Uterus (tissue), 4 donors: Measurements from ENCODE around the gene KRT85. TPM values are rescaled to one million over a fixed set of nuclear protein-coding genes. Genes with fewer than 3 reads are reported as not detected.

ENCODE experiments used
- DNase-seq, 2 donors: peaks; one replicate each; pipeline ENCODE4 v3.0.0-alpha.2; 2019 to 2020
- H3K27ac ChIP-seq, 2 donors: fragments of 200-600 bp; sonication (generic); 1 replicate in 1 of 2; 2 replicates in 1 of 2; pipeline ENCODE4 v1.5.1; 2016 to 2018
- H3K27me3 ChIP-seq, 2 donors: fragments of 200-600 bp; sonication (generic); one replicate each; pipeline ENCODE4 v1.5.1; 2018 to 2019; ENCODE audit warnings: control low read depth in 1 of 2
- H3K36me3 ChIP-seq, 2 donors: fragments of 200-600 bp; sonication (generic); one replicate each; pipeline ENCODE4 v1.5.1; 2019; ENCODE audit warnings: control low read depth in 1 of 2
- H3K4me1 ChIP-seq, 2 donors: fragments of 200-600 bp; sonication (generic); one replicate each; pipeline ENCODE4 v1.5.1; 2018 to 2019; ENCODE audit warnings: control low read depth in 1 of 2
- H3K4me3 ChIP-seq, 2 donors: fragments of 200-600 bp; sonication (generic); 1 replicate in 1 of 2; 2 replicates in 1 of 2; pipeline ENCODE4 v1.5.1; 2018 to 2019; ENCODE audit warnings: mild to moderate bottlenecking in 1 of 2
- H3K9me3 ChIP-seq, 2 donors: fragments of 200-600 bp; sonication (generic); one replicate each; pipeline ENCODE4 v1.5.1; 2019; ENCODE audit warnings: control low read depth in 1 of 2
- CTCF ChIP-seq, 4 experiments: fragments of 200-600 bp in 2 of 4; fragments of 450-650 bp in 2 of 4; sonication (generic) in 2 of 4; IDR thresholded peaks; one replicate each; pipeline ENCODE4 v1.5.1; 2016 to 2019; ENCODE audit warnings: antibody characterized with exemption in 4 of 4, mild to moderate bottlenecking in 2 of 4, moderate library complexity in 1 of 4
- POLR2A ChIP-seq, 2 donors: fragments of 450-650 bp; IDR thresholded peaks; one replicate each; pipeline ENCODE4 v1.6.1; 2016; ENCODE audit warnings: antibody characterized with exemption in 2 of 2, mild to moderate bottlenecking in 1 of 2, moderate library complexity in 1 of 2
- intact Hi-C: fragments of 100-400 bp; cut with DNase I; formaldehyde crosslinking; loops from one replicate; pipeline ENCODE4 v1.15.1; 2023; ENCODE audit warnings: low total_unique reads
- total RNA-seq, 4 donors: library from RNA; depleted of rRNA in 3 of 4; stranded (reverse); fragments of >200 nt in 3 of 4; gene quantifications; one replicate each; pipeline versions ENCODE4 v1.1.0 to v1.2.4, GENCODE V29; 2014 to 2023
- donor health status: DM: yes; HTN: yes; CAD: no.

KRT85 gene
- total RNA-seq, 4 donors from 2014 or later = 0.76 TPM; not detected in 3

GRCh38 chr12:52343550-52343949 lies 23.7 kb downstream of the KRT85 start:
- intact Hi-C loops = no loop called here
- no peak overlapping the region for H3K27ac ChIP-seq
- H3K9me3 ChIP-seq = no peaks in the 10 kb centered on the region
- no peaks in the 10 kb centered on the region for H3K4me1 ChIP-seq
- no peaks in the 10 kb centered on the region for H3K27me3 ChIP-seq
- H3K4me3 ChIP-seq = no peak overlapping the region
- TF ChIP-seq POLR2A (IDR thresholded peaks at IDR 0.05) (no peak), CTCF (IDR thresholded peaks at IDR 0.05) (no peak)
- H3K36me3 ChIP-seq = no peaks in the 10 kb centered on the region
- DNase-seq = no peak

GRCh38 chr12:52342781-52343490 lies 24.3 kb downstream of the KRT85 start:
- intact Hi-C loops = no loop called here

GRCh38 chr12:52341066-52341580 lies 26.2 kb downstream of the KRT85 start:
- no peak for TF ChIP-seq CTCF (IDR thresholded peaks at IDR 0.05)
- TF ChIP-seq POLR2A (IDR thresholded peaks at IDR 0.05) = no peak
- intact Hi-C loops = no loop called here
- H3K9me3 ChIP-seq = no peaks in the 10 kb centered on the region
- no peak for DNase-seq
- H3K4me3 ChIP-seq = no peak overlapping the region
- H3K4me1 ChIP-seq = no peaks in the 10 kb centered on the region
- no peak overlapping the region for H3K27ac ChIP-seq
- H3K36me3 ChIP-seq = no peaks in the 10 kb centered on the region
- H3K27me3 ChIP-seq = no peaks in the 10 kb centered on the region

More at GRCh38 chr12:52342781-52343490, 24.3 kb downstream of the KRT85 start:
- Histone ChIP-seq H3K9me3 (no peaks in the 10 kb centered on the region), H3K4me3 (no peak overlapping the region), H3K27me3 (no peaks in the 10 kb centered on the region), H3K36me3 (no peaks in the 10 kb centered on the region), H3K27ac (no peak overlapping the region), H3K4me1 (no peaks in the 10 kb centered on the region)
- TF ChIP-seq POLR2A (IDR thresholded peaks at IDR 0.05) (no peak), CTCF (IDR thresholded peaks at IDR 0.05) (no peak)
- DNase-seq = no peak

- no peak overlapping the region for H3K27ac ChIP-seq
- H3K9me3 ChIP-seq = peaks cover 0 to 4% of the 10 kb centered on the region in 2 donors
- H3K27me3 ChIP-seq = no peaks in the 10 kb centered on the region
- H3K4me1 ChIP-seq = no peaks in the 10 kb centered on the region
- no peak overlapping the region for H3K4me3 ChIP-seq
- no peaks in the 10 kb centered on the region for H3K36me3 ChIP-seq
- DNase-seq = no peak
- intact Hi-C loops = no loop called here
- TF ChIP-seq POLR2A (IDR thresholded peaks at IDR 0.05) (no peak), CTCF (IDR thresholded peaks at IDR 0.05) (no peak)
Measured at GRCh38 chr12:52338241-52338960, 28.9 kb downstream of the KRT85 start.

- DNase-seq = no peak
- Histone ChIP-seq H3K36me3 (no peaks in the 10 kb centered on the region), H3K4me1 (no peaks in the 10 kb centered on the region), H3K4me3 (no peak overlapping the region), H3K27ac (no peak overlapping the region), H3K27me3 (no peaks in the 10 kb centered on the region), H3K9me3 (peaks cover 0 to 4% of the 10 kb centered on the region in 2 donors)
- intact Hi-C loops = no loop called here
- TF ChIP-seq POLR2A (IDR thresholded peaks at IDR 0.05) = no peak
- TF ChIP-seq CTCF (IDR thresholded peaks at IDR 0.05) = no peak
Measured at GRCh38 chr12:52337054-52337453, 30.2 kb downstream of the KRT85 start.
